ENCODE data around the gene MAP2K5.

The MAP2K5 gene

DNA sequence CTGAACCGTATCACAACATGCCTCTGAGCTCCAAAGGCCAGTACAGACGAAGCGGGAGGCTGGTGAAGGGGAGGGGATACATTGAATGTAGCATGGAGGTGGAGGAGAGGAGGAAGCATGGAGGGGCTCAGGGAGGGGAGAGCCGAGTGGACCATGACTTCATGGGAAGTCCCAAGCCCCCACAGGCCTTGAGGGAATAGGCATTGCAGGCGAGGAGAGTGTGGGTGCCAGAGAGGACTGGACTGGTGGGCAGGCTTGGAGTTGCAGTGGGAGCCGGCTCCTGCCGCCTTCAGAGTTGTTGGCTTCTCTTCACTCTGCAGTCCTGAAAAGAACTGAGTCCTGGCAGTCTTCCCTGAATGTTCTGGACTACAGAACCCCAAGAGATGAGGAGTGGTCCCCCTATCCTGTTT, 300.6 kb downstream of the MAP2K5 start:
- no peak for DNase-seq

DNA sequence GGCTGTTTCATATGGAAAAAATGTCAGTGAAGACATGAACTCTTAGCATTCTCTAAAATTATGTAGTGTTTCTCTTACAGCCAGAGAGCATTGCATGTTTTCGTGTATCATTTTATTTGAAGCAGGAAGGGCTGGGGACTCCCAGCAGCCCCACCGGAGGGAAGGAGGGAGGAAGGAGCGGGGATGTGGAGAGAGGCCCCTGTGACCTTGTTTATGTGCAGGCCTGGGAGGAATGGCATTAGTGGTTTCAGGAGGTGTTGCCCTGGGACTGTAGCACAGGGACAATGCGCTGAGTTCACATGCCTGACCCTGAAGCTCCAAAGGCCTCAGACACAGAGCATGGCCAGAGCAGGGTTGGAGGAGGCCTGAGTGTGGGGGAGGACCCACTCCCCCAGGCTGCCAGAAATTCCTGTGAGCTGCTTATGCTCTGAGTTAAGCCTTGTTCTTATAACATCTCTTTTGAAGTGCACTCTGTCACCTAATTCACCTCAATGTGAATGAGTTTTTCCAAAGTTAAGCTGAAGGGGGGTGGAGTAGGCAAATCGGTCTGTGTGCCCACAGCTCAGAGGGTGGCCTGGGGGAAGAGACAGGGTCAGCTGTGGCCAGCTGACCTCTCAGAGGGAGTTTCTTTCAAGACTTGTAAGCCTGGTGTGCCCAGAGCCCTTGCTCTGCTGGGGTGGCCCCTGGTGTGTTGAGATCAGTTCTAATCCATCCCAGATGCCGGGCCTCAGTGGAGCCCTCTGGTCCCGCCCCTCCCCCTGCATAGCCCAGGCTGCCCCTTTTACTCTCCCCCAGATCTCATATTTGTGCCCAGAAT, 301.3 kb downstream of the MAP2K5 start:
- no peak for DNase-seq

DNA sequence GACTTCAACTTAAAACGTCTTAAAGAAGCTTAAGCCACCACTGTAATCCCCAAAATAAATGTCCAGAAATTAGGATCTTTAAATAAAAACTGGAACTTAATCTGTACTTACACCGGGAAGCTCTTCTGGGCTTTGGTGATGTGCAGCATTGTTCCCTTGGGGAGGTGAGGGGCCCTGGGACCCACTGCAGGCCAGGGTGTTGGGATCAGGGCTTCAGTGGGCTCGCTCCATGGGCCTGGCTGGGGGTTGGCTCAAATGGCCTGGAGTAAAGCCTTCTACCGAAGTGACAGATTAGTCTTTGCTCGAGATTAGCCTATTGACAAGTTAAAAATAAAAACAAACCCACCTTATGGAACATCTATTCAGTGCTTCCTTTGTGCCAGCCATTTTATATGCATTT, 303.5 kb downstream of the MAP2K5 start:
- DNase-seq = no peak

DNA sequence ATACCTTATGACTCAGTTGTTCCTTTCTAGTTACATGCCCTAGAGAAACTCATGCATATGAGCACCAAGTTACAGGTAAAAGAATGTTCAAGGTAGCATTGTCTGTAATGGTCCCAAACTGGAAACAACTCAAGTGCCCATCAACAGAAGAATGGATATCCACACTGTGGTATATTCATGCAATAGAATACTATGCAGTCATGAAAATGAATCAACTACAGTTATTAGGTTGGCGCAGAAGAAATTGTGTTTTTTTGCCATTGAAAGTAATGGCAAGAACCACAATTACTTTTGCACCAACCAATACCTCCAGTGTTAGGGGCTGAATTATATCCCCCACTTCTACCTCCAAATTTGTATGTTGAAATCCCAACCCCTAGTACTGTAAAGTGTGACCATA, 307.0 kb downstream of the MAP2K5 start:
- no peak for DNase-seq

DNA sequence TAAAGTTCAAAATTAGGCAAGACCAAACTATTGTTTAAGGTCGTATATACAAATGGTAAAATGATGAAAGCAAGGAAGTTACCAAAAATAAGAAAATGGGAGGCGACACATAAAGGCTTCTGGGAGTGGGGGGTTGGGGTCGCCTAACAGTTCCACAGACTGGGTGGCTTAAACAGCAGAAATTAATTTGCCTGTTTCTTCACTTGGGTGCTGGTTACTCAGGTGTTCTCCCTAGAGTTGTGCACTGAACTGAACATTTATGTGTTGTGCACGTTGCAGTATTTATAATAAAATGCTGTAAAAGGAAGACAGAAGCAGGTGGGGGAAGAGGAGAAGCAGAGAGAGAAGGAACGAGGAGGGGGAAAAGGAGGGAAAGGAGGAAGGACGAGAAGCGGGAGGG, 307.8 kb downstream of the MAP2K5 start:
- DNase-seq = no peak

DNA sequence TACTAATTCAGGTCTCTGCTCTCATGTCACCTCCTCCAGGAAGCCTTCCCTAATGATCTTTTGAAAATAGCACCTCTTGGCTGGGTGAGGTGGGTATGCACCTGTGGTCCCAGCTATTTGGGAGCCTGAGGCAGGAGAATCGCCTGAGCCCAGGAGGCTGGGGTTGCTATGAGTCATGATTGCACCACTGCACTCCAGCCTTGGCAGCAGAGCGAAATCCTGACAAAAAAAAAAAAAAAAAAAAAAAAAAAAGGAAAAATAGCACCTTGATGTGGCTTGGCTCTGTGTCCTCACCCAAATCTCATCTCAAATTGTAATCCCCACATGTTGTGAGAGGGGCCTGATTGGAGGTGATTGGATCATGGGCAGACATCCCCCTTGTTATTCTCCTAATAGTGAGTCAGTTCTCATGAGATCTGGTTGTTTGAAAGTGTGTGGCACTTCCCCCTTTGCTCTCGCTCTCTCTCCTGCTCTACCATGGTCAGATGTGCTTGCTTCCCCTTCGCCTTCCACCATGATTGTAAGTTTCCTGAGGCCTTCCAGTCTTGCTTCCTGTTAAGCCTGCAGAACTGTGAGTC, 308.6 kb downstream of the MAP2K5 start:
- DNase-seq = no peak

DNA sequence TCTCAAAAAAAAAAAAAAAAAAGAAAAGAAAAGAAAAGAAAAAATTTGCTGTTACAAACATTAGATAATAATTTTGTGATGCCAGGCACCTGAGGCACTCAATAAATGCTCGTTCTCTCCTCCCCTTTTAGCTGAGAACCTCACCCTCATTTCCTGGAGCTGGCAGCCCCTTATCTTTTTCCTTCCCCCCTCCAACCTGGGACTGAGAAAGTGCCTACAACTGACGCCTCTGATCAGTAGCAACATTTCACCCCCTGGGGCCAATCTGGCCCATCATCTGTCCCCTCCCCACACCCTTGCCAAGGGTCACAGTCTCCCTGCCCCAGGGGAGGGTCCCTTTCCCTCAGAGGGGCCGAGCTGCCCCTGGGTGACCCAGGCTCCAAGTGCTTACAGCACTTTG, 309.9 kb downstream of the MAP2K5 start:
- no peak for DNase-seq

DNA sequence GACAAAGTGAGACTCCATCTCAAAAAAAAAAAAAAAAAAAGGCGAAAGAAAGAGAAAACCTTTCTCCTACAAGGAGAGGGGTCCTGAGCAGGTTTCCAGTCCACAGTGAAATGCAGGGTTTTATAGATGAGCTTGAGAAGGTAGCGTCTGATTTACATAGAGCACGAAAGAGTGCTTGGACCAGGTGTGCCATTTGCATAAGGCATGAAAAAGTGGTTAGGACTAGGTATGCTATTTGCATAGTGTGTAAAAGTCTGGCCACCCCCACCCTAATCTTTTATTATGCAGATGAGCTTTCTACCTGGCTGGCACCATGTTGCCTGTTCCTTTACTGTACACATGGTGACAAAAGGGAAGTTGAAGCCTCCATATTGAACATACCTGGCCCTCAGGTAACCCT, 311.0 kb downstream of the MAP2K5 start:
- DNase-seq = no peak

DNA sequence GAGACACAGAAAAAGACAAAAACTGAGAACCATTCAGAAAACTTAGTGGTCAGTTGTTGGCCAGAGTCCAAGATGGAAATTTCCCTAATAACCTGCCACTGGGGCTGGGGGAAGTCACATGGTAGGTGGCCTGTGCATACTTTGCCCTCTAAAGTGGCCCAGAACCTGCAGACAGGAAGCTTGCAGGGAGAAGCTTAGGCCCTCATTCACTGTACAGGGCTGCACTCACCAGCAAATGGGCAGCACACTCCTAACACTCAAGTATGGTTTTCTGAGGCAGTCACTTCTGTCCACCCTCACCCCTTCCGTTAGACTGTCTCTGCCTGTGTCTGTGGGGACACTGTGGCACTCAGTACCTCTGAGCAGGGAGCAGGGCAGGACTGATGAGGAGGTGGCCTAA, 311.9 kb downstream of the MAP2K5 start:
- DNase-seq = no peak

DNA sequence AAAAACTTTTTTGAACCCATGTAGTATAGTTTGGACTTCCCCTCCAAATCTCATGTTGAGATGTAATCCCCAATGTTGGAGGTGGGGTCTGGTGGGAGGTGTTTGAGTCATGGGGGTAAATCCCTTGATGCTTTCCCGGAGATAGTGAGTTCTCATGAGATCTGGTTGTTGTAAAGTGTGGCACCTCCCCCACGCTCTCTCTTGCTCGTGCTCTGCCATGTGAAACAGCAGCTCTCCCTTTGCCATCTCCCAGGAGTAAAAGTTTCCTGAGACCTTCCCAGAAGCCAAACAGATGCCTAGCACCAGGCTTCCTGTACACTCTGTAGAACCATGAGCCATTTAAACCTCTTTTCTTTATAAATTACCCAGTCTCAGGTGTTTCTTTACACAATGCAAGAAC, 313.3 kb downstream of the MAP2K5 start:
- no peak for DNase-seq
